DOHH2 (cell line): Measurements from ENCODE around the gene LUZP1.

Source experiments
- H3F3A ChIP-seq: fragments of 200-600 bp; sonication (generic), shearing (Covaris generic); 2 replicates; pipeline ENCODE4 v1.6.0; 2016; ENCODE audit warnings: antibody characterized with exemption, mild to moderate bottlenecking; ENCODE audit not compliant: control insufficient read depth, insufficient read depth
- H3K27ac ChIP-seq: fragments of 200-600 bp; sonication (generic); 2 replicates; pipeline ENCODE4 v1.5.1; 2014; ENCODE audit warnings: low read depth, mild to moderate bottlenecking, low read length, moderate library complexity
- H3K27me3 ChIP-seq: fragments of 200-600 bp; sonication (generic); 2 replicates; pipeline ENCODE4 v1.6.1; 2014; ENCODE audit warnings: mild to moderate bottlenecking, low read length, mixed read lengths; ENCODE audit not compliant: control insufficient read depth
- H3K36me3 ChIP-seq: fragments of 200-600 bp; sonication (generic); 2 replicates; pipeline ENCODE4 v1.6.1; 2014; ENCODE audit warnings: mild to moderate bottlenecking, low read length, moderate library complexity, mixed read lengths; ENCODE audit not compliant: control insufficient read depth
- H3K4me1 ChIP-seq: fragments of 200-600 bp; sonication (generic); 2 replicates; pipeline ENCODE4 v1.6.1; 2014; ENCODE audit warnings: mild to moderate bottlenecking, low read length, mixed read lengths; ENCODE audit not compliant: control insufficient read depth
- H3K4me2 ChIP-seq: fragments of 200-600 bp; sonication (generic); 2 replicates; pipeline ENCODE4 v1.6.0; 2014; ENCODE audit warnings: mild to moderate bottlenecking, low read length, moderate library complexity
- H3K4me3 ChIP-seq: fragments of 200-600 bp; sonication (generic); 2 replicates; pipeline ENCODE4 v1.5.1; 2014; ENCODE audit warnings: mild to moderate bottlenecking, low read length, mixed read lengths
- H3K79me2 ChIP-seq: fragments of 200-600 bp; sonication (generic); 2 replicates; pipeline ENCODE4 v1.6.1; 2014; ENCODE audit warnings: mild to moderate bottlenecking, low read length, mixed read lengths; ENCODE audit not compliant: control insufficient read depth
- H3K9me2 ChIP-seq: fragments of 200-600 bp; sonication (generic); replicated peaks from 2 replicates; pipeline ENCODE4 v1.6.1; 2014; ENCODE audit warnings: mild to moderate bottlenecking, low read length, mixed read lengths; ENCODE audit not compliant: control insufficient read depth
- H3K9me3 ChIP-seq: fragments of 200-600 bp; sonication (generic); 2 replicates; pipeline ENCODE4 v1.6.1; 2014; ENCODE audit warnings: antibody characterized with exemption, low read length, mixed read lengths; ENCODE audit not compliant: control insufficient read depth, insufficient read depth
- H4K20me1 ChIP-seq: fragments of 200-600 bp; sonication (generic); 2 replicates; pipeline ENCODE4 v1.6.0; 2014; ENCODE audit warnings: low read depth, mild to moderate bottlenecking, antibody characterized with exemption, low read length, moderate library complexity; ENCODE audit not compliant: control insufficient read depth, insufficient read depth
- EZH2phosphoT487 ChIP-seq: fragments of 200-600 bp; sonication (generic); IDR thresholded peaks from 2 replicates; pipeline ENCODE4 v1.6.1; 2017; ENCODE audit warnings: borderline replicate concordance, mild to moderate bottlenecking, antibody characterized with exemption, low read length, moderate library complexity, mixed read lengths
- TF ChIP-seq, protein P1 (sequence below): fragments of 200-600 bp; sonication (generic); IDR thresholded peaks from one replicate; pipeline ENCODE4 v1.5.1; 2014; ENCODE audit warnings: antibody characterized with exemption, mild to moderate bottlenecking, low read depth, low read length; ENCODE audit not compliant: poor library complexity, severe bottlenecking

LUZP1 gene

DNA sequence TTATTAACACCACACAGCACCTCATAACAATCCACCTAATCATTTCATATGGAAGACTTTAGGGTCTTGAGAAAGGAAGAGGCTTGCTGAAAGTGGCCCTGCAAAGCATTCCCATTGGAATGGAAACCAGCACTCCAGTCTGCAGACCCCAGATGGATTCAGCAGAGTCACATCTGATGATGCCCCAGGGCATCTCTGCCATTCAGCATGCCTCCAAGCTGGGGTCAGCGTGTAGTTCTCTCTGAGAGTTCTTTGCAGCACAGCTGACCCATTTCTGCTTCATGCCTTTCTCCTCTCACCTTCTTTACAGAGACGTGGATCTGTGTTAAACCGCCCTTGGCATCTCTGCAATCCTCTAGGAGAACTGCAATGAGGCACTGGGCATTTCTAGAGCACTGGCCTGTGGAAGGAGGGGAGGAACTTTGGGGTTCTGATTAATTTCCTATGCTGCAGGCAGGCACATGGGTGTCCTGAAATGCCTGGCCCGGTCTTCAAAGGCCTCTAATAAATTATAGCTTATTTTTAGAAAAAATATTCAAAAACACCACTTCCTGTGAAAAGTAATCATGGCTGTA, 2.6 kb upstream of the LUZP1 start:
- Histone ChIP-seq H3K4me1 (peaks cover 32% of the 10 kb centered on the region), H3K9me2 (no peaks in the 10 kb centered on the region), H3K36me3 (no peaks in the 10 kb centered on the region), H3K27ac (no peak overlapping the region), H3K9me3 (no peaks in the 10 kb centered on the region), H3K79me2 (peaks cover 20% of the 10 kb centered on the region), H4K20me1 (0 out of 2 replicates have a peak, but pooled peaks cover 11% of the 10 kb centered on the region), H3F3A (peaks cover 4% of the 10 kb centered on the region; the same call in 1 of the 2 replicates), H3K4me3 (no peak overlapping the region), H3K27me3 (peaks cover 4% of the 10 kb centered on the region), H3K4me2 (no peak overlapping the region)
- no peak for TF ChIP-seq EZH2phosphoT487
- TF ChIP-seq, protein P1, sequence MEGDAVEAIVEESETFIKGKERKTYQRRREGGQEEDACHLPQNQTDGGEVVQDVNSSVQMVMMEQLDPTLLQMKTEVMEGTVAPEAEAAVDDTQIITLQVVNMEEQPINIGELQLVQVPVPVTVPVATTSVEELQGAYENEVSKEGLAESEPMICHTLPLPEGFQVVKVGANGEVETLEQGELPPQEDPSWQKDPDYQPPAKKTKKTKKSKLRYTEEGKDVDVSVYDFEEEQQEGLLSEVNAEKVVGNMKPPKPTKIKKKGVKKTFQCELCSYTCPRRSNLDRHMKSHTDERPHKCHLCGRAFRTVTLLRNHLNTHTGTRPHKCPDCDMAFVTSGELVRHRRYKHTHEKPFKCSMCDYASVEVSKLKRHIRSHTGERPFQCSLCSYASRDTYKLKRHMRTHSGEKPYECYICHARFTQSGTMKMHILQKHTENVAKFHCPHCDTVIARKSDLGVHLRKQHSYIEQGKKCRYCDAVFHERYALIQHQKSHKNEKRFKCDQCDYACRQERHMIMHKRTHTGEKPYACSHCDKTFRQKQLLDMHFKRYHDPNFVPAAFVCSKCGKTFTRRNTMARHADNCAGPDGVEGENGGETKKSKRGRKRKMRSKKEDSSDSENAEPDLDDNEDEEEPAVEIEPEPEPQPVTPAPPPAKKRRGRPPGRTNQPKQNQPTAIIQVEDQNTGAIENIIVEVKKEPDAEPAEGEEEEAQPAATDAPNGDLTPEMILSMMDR = no peak

DNA sequence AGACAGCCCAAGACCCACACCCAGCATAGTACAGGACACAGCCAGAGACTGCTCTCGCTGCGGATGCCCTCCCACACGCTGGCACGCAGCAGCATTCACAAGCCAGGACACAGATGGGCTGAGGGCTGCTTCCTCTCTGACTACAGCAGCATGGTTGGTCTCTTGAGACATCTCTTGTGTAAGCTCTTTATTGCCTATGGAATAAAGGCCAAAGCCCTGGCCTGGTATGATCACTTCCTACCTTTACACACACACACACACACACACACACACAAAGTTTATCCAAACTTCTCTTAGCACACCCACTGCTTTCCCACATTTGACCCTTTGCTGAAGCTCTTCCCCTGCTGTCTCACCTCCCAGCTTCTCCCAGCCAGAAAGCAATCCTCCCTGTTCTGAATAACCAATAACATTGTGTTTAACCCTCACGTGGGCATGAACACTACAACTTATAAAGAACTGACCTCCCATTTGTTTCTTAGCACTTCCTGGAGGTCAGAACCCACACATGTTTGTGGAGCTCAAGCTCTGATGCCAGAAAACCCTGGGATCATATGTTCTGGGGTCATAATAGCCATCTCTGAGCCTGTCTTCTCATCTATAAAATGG, 1.2 kb upstream of the LUZP1 start:
- no peaks in the 10 kb centered on the region for H3K36me3 ChIP-seq
- 0 out of 2 replicates have a peak, but pooled peaks cover 11% of the 10 kb centered on the region for H4K20me1 ChIP-seq
- H3K79me2 ChIP-seq = peaks cover 34% of the 10 kb centered on the region
- H3K9me2 ChIP-seq = no peaks in the 10 kb centered on the region
- H3K27me3 ChIP-seq = no peaks in the 10 kb centered on the region; the same call in 1 of the 2 replicates
- H3K4me2 ChIP-seq = peak overlapping the region; percentile 54
- H3F3A ChIP-seq = peaks cover 6% of the 10 kb centered on the region; the same call in 1 of the 2 replicates
- TF ChIP-seq EZH2phosphoT487 = no peak
- TF ChIP-seq, protein P1 = no peak
- H3K4me3 ChIP-seq = peak overlapping the region; percentile 78
- H3K27ac ChIP-seq = peak overlapping the region; percentile 10
- H3K9me3 ChIP-seq = no peaks in the 10 kb centered on the region
- peaks cover 32% of the 10 kb centered on the region for H3K4me1 ChIP-seq

DNA sequence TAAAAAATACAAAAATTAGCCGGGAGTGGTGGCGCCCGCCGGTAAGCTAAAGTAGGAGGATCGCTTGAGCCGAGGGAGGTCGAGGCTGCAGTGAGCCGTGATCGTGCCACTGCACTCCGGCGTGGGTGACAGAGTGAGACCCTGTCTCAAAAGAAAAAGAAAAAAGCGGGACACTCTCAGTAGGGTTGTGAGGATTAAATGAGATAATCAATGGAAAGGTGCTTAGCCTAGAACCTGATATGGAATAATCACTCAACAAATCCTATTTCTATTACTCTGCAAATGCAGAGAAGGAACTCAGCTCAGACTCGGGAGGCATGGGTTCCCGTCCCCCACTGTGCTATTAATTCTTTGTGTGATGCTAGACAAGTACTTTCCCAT, 529 bp upstream of the LUZP1 start:
- Histone ChIP-seq H3K9me2 (no peaks in the 10 kb centered on the region), H3K79me2 (peaks cover 41% of the 10 kb centered on the region), H3K27me3 (no peaks in the 10 kb centered on the region), H3K9me3 (no peaks in the 10 kb centered on the region), H3K4me2 (peak overlapping the region; percentile 54), H3K27ac (peak overlapping the region; percentile 10; the same call in 1 of the 2 replicates), H3K4me3 (peak overlapping the region; percentile 78), H3K4me1 (peaks cover 32% of the 10 kb centered on the region), H3F3A (peaks cover 7% of the 10 kb centered on the region; the same call in 1 of the 2 replicates), H3K36me3 (no peaks in the 10 kb centered on the region), H4K20me1 (0 out of 2 replicates have a peak, but pooled peaks cover 11% of the 10 kb centered on the region)
- TF ChIP-seq EZH2phosphoT487 = no peak
- TF ChIP-seq, protein P1 = no peak
